Activated naive CD4-positive, alpha-beta T cell treated with anti-CD3 and anti-CD28 coated beads, Interleukin-2, amount 10 ng/mL, durations not matched to agents 7 days and 5 days (primary cell): ENCODE data around the gene STX19.

Source experiments
- CTCF ChIA-PET: fragments of 350-600 bp; sonication (Branson Sonifier 250); formaldehyde crosslinking; loops from one replicate; lab custom pipeline; 2021; ENCODE audit warnings: antibody characterized with exemption; lab: Charles Lee
- DNase-seq: peaks from one replicate; pipeline ENCODE4 v3.0.0-alpha.2; 2020
- H3K27ac Mint-ChIP-seq: one replicate; pipeline ENCODE4 v1.8.0; 2021; ENCODE audit warnings: mild to moderate bottlenecking, moderate library complexity, mixed read lengths
- H3K27me3 Mint-ChIP-seq: one replicate; pipeline ENCODE4 v1.8.0; 2021; ENCODE audit warnings: mild to moderate bottlenecking, mixed read lengths
- H3K36me3 Mint-ChIP-seq: one replicate; pipeline ENCODE4 v1.8.0; 2021; ENCODE audit warnings: mixed read lengths
- H3K4me1 Mint-ChIP-seq: one replicate; pipeline ENCODE4 v1.8.0; 2021; ENCODE audit warnings: mixed read lengths
- H3K4me3 Mint-ChIP-seq: one replicate; pipeline ENCODE4 v1.8.0; 2021; ENCODE audit warnings: mild to moderate bottlenecking, moderate library complexity, mixed read lengths
- H3K9me3 Mint-ChIP-seq: one replicate; pipeline ENCODE4 v1.8.0; 2021; ENCODE audit warnings: mixed read lengths

STX19 gene

DNA sequence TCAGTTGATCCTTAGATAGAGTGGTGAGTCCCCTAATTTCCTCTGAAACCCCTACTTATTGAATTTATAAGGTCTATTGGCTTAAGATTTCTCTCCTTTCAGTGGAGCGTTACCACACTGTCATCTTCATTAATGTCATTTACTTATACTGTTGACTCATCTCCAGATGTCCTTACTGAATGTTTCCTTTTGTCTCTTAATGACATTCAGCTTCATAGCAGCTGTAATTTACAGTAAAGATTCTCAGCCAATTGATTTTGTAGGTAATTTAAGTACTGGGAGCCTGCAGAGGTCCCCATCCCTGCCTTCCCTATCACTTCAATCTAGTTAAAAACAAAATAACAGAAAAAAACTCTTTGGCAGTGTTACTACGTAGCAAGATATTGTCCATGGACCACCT lies 18.8 kb downstream of the STX19 start:
- CTCF ChIA-PET: interaction anchor here (1.0 kb wide), 1 partner anchor 60 kb away, joined by 3 read pairs; no protein-coding TSS in a partner anchor
- Mint-ChIP-seq H3K9me3 (no peaks in the 10 kb centered on the region), H3K4me3 (no peak overlapping the region), H3K27me3 (no peaks in the 10 kb centered on the region), H3K4me1 (peaks cover 23% of the 10 kb centered on the region), H3K36me3 (no peaks in the 10 kb centered on the region), H3K27ac (no peak overlapping the region)
- DNase-seq: no peak

DNA sequence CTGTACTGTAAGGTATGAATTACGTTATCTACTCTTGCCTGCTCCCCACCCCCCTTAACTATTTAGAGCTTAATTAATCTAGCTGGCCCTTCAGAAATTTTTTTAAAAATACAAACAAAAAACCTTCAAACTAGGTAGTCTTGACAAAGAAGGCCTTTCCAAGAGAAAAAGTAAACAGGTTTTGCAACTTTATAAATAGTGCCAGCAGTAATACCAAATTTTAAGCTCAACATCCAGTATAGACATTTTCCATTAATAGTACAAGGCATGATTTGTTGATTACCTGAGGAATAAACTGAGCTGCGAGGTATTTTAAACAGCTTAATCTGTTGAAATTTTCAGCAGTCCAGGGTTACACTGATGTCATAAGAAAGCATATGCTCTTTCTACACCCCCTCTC lies 20.1 kb downstream of the STX19 start:
- H3K9me3 Mint-ChIP-seq: no peaks in the 10 kb centered on the region
- no peaks in the 10 kb centered on the region for H3K27me3 Mint-ChIP-seq
- H3K4me1 Mint-ChIP-seq: peaks cover 26% of the 10 kb centered on the region
- DNase-seq: no peak
- no peak overlapping the region for H3K4me3 Mint-ChIP-seq
- CTCF ChIA-PET: interaction anchor here (1.1 to 2.2 kb wide), 5 partner anchors 12 to 94 kb away, joined by 3 to 7 read pairs (median 3); partner anchors contain the start of genes DHFR2 and NSUN3
- no peaks in the 10 kb centered on the region for H3K36me3 Mint-ChIP-seq
- H3K27ac Mint-ChIP-seq: no peak overlapping the region

DNA sequence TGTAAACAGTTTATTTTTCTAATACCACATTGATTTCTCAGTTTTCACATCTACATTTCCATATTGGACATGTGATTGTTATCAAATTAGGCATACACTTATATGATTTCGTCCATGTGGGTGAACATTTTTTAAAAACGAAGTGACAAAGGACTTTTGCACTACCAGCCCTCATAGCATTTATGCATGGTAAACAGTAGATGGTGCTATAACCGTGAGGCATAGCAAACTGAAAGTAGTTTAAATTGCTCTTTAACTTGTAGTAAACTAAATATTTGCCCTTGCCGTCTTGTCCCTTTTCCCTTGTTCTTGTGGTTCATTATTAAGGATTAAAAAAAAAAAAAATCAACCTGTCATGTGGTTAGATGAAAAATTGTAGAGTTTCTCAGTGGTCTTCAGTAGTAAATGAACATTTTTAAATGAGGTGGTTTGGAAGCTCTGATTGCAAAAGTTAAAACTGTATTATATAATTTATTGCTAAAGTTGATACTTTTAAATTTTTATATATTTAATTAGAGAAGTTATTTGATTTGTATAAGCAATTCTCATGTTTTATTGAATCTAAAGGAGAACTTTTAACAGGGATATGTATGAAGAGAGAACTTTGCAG lies 24.0 kb downstream of the STX19 start:
- no peaks in the 10 kb centered on the region for H3K27me3 Mint-ChIP-seq
- H3K9me3 Mint-ChIP-seq: no peaks in the 10 kb centered on the region
- peak overlapping the region; percentile 47 for H3K4me3 Mint-ChIP-seq
- peaks cover 4% of the 10 kb centered on the region for H3K4me1 Mint-ChIP-seq
- DNase-seq: no peak
- no peak overlapping the region for H3K27ac Mint-ChIP-seq
- CTCF ChIA-PET: interaction anchor here (0.6 to 4.0 kb wide), 5 partner anchors 10 to 1258 kb away, joined by 3 to 21 read pairs (median 9); no protein-coding TSS in a partner anchor
- H3K36me3 Mint-ChIP-seq: no peaks in the 10 kb centered on the region

DNA sequence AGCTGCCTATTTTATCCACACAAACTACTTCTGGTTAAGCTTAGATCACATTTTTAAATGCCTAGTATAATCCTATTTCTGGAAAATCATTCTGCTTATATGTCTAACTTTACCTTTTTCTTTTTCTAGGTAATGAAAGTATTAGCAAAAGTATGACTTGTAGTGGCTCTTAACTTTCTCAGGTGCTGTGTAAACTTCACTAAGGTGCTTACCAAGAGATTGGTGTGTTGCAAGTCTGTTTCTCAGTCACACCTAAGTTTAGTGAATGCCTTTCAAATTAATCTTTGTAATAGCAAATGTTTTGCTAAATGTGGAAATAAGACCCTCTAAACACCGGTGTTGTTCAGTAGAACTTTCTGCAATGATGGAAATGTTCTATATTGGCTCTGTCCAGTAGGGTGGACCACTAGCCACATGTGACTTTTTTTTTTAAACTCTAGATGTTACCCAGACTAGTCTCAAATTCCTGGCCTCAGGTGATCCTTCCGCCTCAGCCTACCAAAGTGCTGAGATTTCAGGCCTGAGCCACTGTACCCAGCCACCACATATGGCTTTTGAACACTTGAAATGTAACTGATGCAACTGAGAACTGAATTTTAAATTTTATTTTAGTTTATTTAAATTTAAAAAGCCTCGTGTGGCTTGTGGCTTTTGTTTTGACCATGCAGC lies 26.4 kb downstream of the STX19 start:
- H3K4me3 Mint-ChIP-seq: no peak overlapping the region
- H3K4me1 Mint-ChIP-seq: peaks cover 4% of the 10 kb centered on the region
- H3K27me3 Mint-ChIP-seq: no peaks in the 10 kb centered on the region
- no peaks in the 10 kb centered on the region for H3K36me3 Mint-ChIP-seq
- H3K9me3 Mint-ChIP-seq: no peaks in the 10 kb centered on the region
- CTCF ChIA-PET: interaction anchor here (4.0 kb wide), 1 partner anchor 68 kb away, joined by 21 read pairs; no protein-coding TSS in a partner anchor
- no peak overlapping the region for H3K27ac Mint-ChIP-seq
- no peak for DNase-seq

DNA sequence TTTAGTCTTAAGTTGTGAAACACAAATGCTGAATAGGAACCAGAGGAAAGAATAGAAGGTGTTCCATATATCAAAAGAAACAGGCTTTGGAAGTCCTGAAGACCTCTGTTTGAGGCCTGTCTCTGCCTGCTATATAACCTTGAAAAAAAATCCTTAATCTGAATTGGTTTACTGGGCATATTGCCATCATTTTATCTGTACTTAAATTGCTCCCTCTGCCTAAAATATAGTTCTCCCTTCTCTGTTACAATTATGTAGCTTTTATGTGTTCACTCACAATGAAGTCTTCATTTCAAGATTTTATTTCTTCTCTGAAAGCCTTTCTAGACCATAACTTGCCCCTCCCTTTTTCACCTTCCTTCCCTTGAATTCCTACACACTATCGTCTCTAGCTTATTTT lies 27.2 kb downstream of the STX19 start:
- H3K4me1 Mint-ChIP-seq: peaks cover 4% of the 10 kb centered on the region
- no peaks in the 10 kb centered on the region for H3K9me3 Mint-ChIP-seq
- CTCF ChIA-PET: interaction anchor here (1.0 to 4.0 kb wide), 2 partner anchors 68 to 248 kb away, joined by 3 to 21 read pairs; no protein-coding TSS in a partner anchor
- H3K27ac Mint-ChIP-seq: no peak overlapping the region
- H3K4me3 Mint-ChIP-seq: no peak overlapping the region
- no peaks in the 10 kb centered on the region for H3K27me3 Mint-ChIP-seq
- H3K36me3 Mint-ChIP-seq: peaks cover 1% of the 10 kb centered on the region
- no peak for DNase-seq

DNA sequence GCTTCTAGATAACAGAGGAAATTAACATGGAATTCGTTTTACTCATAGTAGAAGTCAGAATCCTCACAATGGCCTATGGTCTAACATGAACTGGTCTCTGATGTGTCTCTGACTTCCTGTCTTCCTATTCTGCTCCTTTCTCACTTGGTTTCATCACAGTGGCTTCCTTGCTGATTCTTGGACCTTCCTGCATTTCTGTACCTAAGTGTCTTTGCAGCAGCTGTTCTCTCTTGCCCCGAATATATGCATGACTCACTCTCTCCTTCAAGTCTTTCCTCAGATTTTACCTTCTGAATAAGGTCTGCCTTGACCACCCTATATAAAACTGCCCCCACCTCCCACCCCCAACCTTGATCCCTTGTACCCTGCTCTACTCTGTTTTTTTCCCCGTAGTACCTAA lies 34.3 kb downstream of the STX19 start:
- DNase-seq: no peak
- H3K36me3 Mint-ChIP-seq: peaks cover 1% of the 10 kb centered on the region
- no peak overlapping the region for H3K27ac Mint-ChIP-seq
- no peaks in the 10 kb centered on the region for H3K4me1 Mint-ChIP-seq
- CTCF ChIA-PET: interaction anchor here (1.1 kb wide), 1 partner anchor 75 kb away, joined by 3 read pairs; no protein-coding TSS in a partner anchor
- H3K27me3 Mint-ChIP-seq: no peaks in the 10 kb centered on the region
- no peak overlapping the region for H3K4me3 Mint-ChIP-seq
- H3K9me3 Mint-ChIP-seq: no peaks in the 10 kb centered on the region

DNA sequence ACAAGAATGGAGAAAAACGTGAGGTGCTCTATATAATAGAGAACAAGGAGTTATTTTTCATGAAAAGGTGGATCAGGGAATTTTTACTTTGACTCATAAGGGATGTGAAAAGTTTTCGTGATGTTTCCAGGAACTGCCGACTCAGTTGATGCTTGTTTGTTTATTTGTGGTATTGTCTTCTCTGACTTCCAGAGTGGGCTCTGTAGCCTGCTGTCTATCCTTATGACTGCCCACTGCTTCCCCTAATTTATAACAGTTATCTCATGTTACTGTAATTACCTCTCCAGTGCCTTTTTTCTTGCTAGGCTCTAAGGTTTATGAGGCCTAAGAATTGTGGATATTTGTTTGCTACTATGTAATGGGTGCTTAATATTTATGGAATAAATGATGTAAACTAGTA lies 36.2 kb downstream of the STX19 start:
- H3K27me3 Mint-ChIP-seq: no peaks in the 10 kb centered on the region
- H3K4me3 Mint-ChIP-seq: no peak overlapping the region
- no peaks in the 10 kb centered on the region for H3K9me3 Mint-ChIP-seq
- CTCF ChIA-PET: no interaction called here
- H3K4me1 Mint-ChIP-seq: no peaks in the 10 kb centered on the region
- no peak for DNase-seq
- no peak overlapping the region for H3K27ac Mint-ChIP-seq
- peaks cover 1% of the 10 kb centered on the region for H3K36me3 Mint-ChIP-seq

DNA sequence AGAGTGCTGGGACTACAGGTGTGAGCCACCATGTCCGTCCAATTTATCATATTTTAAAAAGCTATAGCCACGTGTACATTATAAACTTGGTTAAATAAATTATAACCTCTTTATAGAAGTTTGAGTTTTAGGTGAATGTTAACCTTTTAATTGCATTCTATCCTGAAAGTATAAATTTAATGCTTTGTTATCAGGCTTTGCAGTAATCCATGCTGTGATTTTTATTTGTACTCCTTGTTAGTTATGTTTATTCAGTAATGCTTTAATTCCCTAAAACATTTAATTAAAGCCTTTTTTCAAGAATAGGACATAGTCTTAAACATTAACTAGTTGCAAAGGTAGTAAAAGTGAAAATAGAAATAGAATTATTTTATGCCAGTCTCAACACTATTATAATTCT lies 36.8 kb downstream of the STX19 start:
- DNase-seq: no peak
- CTCF ChIA-PET: no interaction called here
- no peaks in the 10 kb centered on the region for H3K27me3 Mint-ChIP-seq
- no peak overlapping the region for H3K4me3 Mint-ChIP-seq
- H3K9me3 Mint-ChIP-seq: no peaks in the 10 kb centered on the region
- no peaks in the 10 kb centered on the region for H3K36me3 Mint-ChIP-seq
- no peak overlapping the region for H3K27ac Mint-ChIP-seq
- no peaks in the 10 kb centered on the region for H3K4me1 Mint-ChIP-seq

DNA sequence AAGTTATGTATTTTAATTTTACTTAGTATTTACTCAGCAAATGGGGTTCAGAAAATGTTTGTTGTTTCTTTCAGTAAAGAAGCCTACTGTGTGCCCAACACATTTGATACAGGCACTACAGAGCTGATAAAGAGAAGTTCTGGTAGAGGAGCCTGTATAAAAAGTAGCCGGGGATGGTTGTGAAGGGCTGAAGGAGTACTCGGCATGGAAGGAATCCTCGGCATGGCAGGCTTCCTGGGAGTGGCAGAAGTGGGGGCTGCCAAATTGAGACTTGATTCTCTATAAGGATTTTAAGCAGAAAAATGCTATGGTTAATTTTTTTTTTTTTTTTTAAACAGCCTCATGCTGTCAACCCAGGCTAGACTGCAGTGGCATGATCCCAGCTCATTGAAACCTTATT lies 39.2 kb downstream of the STX19 start:
- no peaks in the 10 kb centered on the region for H3K4me1 Mint-ChIP-seq
- no peaks in the 10 kb centered on the region for H3K36me3 Mint-ChIP-seq
- CTCF ChIA-PET: interaction anchor here (0.6 to 1.5 kb wide), 2 partner anchors 80 to 1036 kb away, joined by 3 read pairs; no protein-coding TSS in a partner anchor
- H3K27ac Mint-ChIP-seq: no peak overlapping the region
- DNase-seq: no peak
- no peaks in the 10 kb centered on the region for H3K9me3 Mint-ChIP-seq
- H3K27me3 Mint-ChIP-seq: no peaks in the 10 kb centered on the region
- H3K4me3 Mint-ChIP-seq: no peak overlapping the region

DNA sequence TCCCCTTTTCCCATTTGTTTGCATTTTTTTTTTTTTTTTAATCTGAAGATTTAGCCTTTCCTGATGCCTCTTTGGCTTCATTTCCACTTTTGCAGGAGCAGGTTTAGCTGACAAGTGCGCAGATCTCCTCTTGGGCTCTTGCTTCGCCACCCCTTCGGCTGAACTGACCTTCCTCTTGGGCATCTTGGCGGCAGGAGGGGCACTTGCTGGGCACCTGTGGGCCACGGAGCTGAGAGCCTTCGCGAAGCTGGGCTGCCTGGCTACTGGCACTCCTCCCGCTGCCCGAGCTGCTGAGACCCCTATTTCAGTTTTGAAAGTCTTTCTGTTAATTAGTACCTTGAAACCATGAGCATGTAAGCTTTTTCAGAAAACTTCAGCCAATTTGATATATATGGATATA lies 39.6 kb downstream of the STX19 start:
- Mint-ChIP-seq H3K9me3 (no peaks in the 10 kb centered on the region), H3K27me3 (no peaks in the 10 kb centered on the region), H3K4me3 (no peak overlapping the region), H3K27ac (no peak overlapping the region), H3K36me3 (no peaks in the 10 kb centered on the region), H3K4me1 (no peaks in the 10 kb centered on the region)
- CTCF ChIA-PET: interaction anchor here (1.5 kb wide), 1 partner anchor 81 kb away, joined by 3 read pairs; no protein-coding TSS in a partner anchor
- DNase-seq: no peak

DNA sequence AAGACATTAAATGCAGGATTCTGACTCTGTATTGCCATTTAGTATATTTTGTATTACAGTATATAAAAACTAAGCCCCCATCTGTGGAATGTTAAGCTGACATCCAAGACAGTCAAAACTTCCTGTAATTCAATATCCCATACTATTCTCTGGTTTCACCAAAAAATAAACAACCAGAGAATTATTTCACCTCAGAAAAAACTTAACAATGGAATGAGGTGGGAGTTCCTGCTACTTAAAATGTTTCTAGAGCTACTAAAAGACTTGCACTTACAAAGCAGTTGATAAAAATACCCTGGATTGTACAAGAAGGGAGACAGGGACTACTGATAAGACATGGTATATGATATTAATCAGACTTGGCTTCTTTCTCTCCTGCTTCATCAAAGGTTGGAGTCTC lies 40.1 kb downstream of the STX19 start:
- DNase-seq: no peak
- Mint-ChIP-seq H3K4me3 (no peak overlapping the region), H3K9me3 (no peaks in the 10 kb centered on the region), H3K27me3 (no peaks in the 10 kb centered on the region), H3K4me1 (no peaks in the 10 kb centered on the region), H3K36me3 (no peaks in the 10 kb centered on the region), H3K27ac (no peak overlapping the region)
- CTCF ChIA-PET: no interaction called here

DNA sequence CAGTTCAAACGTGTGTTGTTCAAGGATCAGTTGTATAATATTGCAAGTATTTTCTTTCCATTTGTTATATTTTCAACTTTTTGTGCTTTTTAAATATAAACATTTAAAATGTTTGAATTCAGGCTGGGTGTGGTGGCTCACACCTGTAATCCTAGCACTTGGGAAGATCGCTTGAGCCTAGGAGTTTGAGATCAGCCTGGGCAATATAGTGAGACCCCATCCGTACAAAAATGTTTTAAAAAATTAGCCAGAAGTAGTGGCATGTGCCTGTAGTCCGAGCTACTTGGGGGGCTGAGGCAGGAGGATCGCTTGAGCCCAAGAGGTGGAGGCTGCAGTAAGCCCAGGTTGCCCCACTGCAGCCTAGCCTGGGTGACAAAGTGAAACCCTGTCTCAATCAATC lies 43.8 kb downstream of the STX19 start:
- no peaks in the 10 kb centered on the region for H3K36me3 Mint-ChIP-seq
- CTCF ChIA-PET: no interaction called here
- H3K4me3 Mint-ChIP-seq: no peak overlapping the region
- peaks cover 19% of the 10 kb centered on the region for H3K4me1 Mint-ChIP-seq
- H3K9me3 Mint-ChIP-seq: no peaks in the 10 kb centered on the region
- no peaks in the 10 kb centered on the region for H3K27me3 Mint-ChIP-seq
- no peak for DNase-seq
- H3K27ac Mint-ChIP-seq: no peak overlapping the region

DNA sequence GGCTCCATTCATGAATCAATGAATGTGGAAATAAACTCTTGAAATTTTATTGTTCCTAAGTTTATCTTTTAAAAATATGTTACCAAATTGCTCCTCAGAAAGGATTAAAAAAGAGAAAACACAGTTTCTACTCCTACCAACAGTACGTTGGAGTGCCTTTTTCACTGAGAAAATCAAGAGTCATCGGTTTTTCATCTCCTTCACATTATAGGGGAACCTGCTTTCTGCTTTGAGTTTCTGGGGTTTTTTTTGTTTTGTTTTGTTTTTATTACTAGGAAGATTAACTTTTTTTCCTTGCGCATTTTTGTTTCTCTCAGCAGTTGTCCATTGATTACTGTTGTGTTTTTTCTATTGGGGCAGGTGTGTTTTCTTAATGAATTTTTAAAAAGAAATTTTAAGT lies 45.0 kb downstream of the STX19 start:
- Mint-ChIP-seq H3K27ac (no peak overlapping the region), H3K4me1 (peaks cover 23% of the 10 kb centered on the region), H3K27me3 (no peaks in the 10 kb centered on the region), H3K9me3 (no peaks in the 10 kb centered on the region), H3K4me3 (no peak overlapping the region), H3K36me3 (no peaks in the 10 kb centered on the region)
- CTCF ChIA-PET: no interaction called here
- no peak for DNase-seq

DNA sequence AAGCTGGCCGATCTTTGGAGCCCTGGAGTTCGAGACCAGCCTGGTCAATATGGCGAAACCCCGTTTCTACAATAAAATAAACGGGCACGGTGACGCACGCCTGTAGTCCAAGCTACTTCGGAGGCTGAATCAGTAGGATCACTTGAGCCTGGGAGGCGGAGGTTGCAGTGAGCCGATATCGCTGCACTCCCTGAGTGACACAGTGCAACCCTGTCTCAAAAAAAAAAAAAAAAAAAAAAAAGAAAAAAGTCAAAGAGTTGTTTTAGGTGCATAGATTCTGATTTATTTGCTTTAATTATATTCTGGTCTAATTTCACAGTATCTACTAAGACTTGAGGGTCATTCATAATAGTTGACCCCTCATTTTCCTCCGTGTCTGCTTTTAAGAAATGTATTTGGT lies 46.7 kb downstream of the STX19 start:
- H3K9me3 Mint-ChIP-seq: no peaks in the 10 kb centered on the region
- no peak overlapping the region for H3K27ac Mint-ChIP-seq
- peak overlapping the region; percentile 61 for H3K4me3 Mint-ChIP-seq
- no peak for DNase-seq
- peaks cover 26% of the 10 kb centered on the region for H3K4me1 Mint-ChIP-seq
- H3K27me3 Mint-ChIP-seq: no peaks in the 10 kb centered on the region
- no peaks in the 10 kb centered on the region for H3K36me3 Mint-ChIP-seq
- CTCF ChIA-PET: no interaction called here
